ENCODE measurements around the gene DCHS1. TPM values are rescaled to one million over a fixed set of nuclear protein-coding genes. Genes with fewer than 3 reads are reported as not detected.

Gene DCHS1
- total RNA-seq, 2 donors from 2014 or later: 11.2 to 17.4 TPM

DNA sequence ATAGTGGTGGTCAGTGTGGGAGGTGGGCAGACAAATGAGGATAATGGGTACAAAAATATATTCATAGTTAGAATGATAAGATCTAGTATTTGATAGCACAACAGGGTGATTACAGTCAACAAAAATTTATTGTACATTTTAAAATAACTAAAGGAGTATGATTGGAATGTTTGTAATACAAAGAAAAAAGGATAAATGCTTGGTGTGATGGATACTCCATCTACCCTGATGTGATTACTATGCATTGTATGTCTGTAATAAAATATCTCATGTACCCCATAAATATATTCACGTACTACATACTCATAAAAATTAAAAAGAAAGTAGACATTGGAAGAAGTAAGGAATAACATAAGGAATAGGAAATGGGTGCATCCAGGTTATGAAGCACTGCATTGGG lies 67.6 kb downstream of the DCHS1 start:
- 52% methylated on average over 1 of the region's 1 CpG for WGBS
- H3K36me3 ChIP-seq: no peaks in the 10 kb centered on the region
- H3K4me1 ChIP-seq (replicated peaks): no peaks in the 10 kb centered on the region
- H3K9me3 ChIP-seq: no peaks in the 10 kb centered on the region
- DNase-seq (ENCODE audit: low spot score): no peak
- no peaks in the 10 kb centered on the region for H3K27me3 ChIP-seq (replicated peaks; ENCODE audit: insufficient read depth)
- TF ChIP-seq POLR2AphosphoS5 (IDR thresholded peaks at IDR 0.05) (no peak), POLR2A (IDR thresholded peaks at IDR 0.05) (no peak), CTCF (IDR thresholded peaks at IDR 0.05) (no peak)
- no peak overlapping the region for H3K27ac ChIP-seq
- intact Hi-C loops (cut with DNase I): no loop called here
- no peak overlapping the region for H3K4me3 ChIP-seq

GRCh38 chr11:6587360-6587953 lies 68.2 kb downstream of the DCHS1 start:
- Histone ChIP-seq H3K4me3 (no peak overlapping the region), H3K36me3 (no peaks in the 10 kb centered on the region), H3K9me3 (no peaks in the 10 kb centered on the region), H3K27me3 (replicated peaks; ENCODE audit: insufficient read depth) (no peaks in the 10 kb centered on the region), H3K4me1 (replicated peaks) (no peaks in the 10 kb centered on the region), H3K27ac (no peak overlapping the region)
- intact Hi-C loops (cut with DNase I): no loop called here
- WGBS: 60% methylated on average over 11 of the region's 11 CpGs
- DNase-seq (ENCODE audit: low spot score): peak; percentile 51
- peak; percentile 42 for TF ChIP-seq POLR2AphosphoS5 (IDR thresholded peaks at IDR 0.05)
- no peak for TF ChIP-seq POLR2A (IDR thresholded peaks at IDR 0.05)
- no peak for TF ChIP-seq CTCF (IDR thresholded peaks at IDR 0.05)

- DNase-seq (ENCODE audit: low spot score): peak; percentile 1
- intact Hi-C loops (cut with DNase I): no loop called here
- no peaks in the 10 kb centered on the region for H3K4me1 ChIP-seq (replicated peaks)
- H3K27me3 ChIP-seq (replicated peaks; ENCODE audit: insufficient read depth): no peaks in the 10 kb centered on the region
- no peaks in the 10 kb centered on the region for H3K36me3 ChIP-seq
- WGBS: 94% methylated on average over 22 of the region's 25 CpGs
- H3K4me3 ChIP-seq: no peak overlapping the region
- H3K9me3 ChIP-seq: no peaks in the 10 kb centered on the region
- no peak for TF ChIP-seq POLR2A (IDR thresholded peaks at IDR 0.05)
- no peak for TF ChIP-seq POLR2AphosphoS5 (IDR thresholded peaks at IDR 0.05)
- TF ChIP-seq CTCF (IDR thresholded peaks at IDR 0.05): no peak
- no peak overlapping the region for H3K27ac ChIP-seq
These were observed 68.9 kb downstream of the DCHS1 start for GRCh38 chr11:6586434-6587359.

DNA sequence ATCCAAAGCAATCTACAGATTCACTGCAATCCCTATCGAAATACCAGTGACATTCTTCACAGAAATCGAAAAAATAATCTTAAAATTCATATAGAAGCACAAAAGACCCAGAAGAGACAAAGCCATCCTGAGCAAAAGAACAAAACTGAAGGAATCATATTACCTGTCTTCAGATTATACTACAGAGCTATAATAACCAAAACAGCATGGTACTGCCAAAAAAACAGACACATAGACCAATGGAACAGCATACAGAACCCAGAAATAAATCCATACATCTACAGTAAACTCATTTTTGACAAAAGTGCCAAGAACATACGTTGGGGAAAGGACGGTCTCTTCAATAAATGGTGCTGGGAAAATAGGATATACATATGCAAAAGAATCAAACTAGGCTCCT lies 71.1 kb downstream of the DCHS1 start:
- H3K9me3 ChIP-seq: no peaks in the 10 kb centered on the region
- no peaks in the 10 kb centered on the region for H3K27me3 ChIP-seq (replicated peaks; ENCODE audit: insufficient read depth)
- no peak for DNase-seq (ENCODE audit: low spot score)
- no peak overlapping the region for H3K4me3 ChIP-seq
- H3K4me1 ChIP-seq (replicated peaks): no peaks in the 10 kb centered on the region
- H3K27ac ChIP-seq: no peak overlapping the region
- TF ChIP-seq POLR2AphosphoS5 (IDR thresholded peaks at IDR 0.05) (no peak), CTCF (IDR thresholded peaks at IDR 0.05) (no peak), POLR2A (IDR thresholded peaks at IDR 0.05) (no peak)
- intact Hi-C loops (cut with DNase I): no loop called here
- 97% methylated on average over 4 of the region's 4 CpGs for WGBS
- no peaks in the 10 kb centered on the region for H3K36me3 ChIP-seq
